GM12865 (cell line): Measurements from ENCODE around the gene PCYT1B.

ENCODE experiments used
- DNase-seq: peaks from one replicate; pipeline ENCODE4 v3.0.0; 2010; ENCODE audit warnings: low read depth
- H3K4me3 ChIP-seq: 2 replicates; pipeline ENCODE4 v1.5.1; 2011; ENCODE audit warnings: mild to moderate bottlenecking, low read depth, low read length, control low read depth
- CTCF ChIP-seq: IDR thresholded peaks from 2 replicates; pipeline ENCODE4 v1.5.1; 2011; ENCODE audit warnings: low read length, control low read depth, low read depth, inconsistent platforms; ENCODE audit not compliant: insufficient read depth; ENCODE audit errors: missing control alignments

Gene PCYT1B

DNA sequence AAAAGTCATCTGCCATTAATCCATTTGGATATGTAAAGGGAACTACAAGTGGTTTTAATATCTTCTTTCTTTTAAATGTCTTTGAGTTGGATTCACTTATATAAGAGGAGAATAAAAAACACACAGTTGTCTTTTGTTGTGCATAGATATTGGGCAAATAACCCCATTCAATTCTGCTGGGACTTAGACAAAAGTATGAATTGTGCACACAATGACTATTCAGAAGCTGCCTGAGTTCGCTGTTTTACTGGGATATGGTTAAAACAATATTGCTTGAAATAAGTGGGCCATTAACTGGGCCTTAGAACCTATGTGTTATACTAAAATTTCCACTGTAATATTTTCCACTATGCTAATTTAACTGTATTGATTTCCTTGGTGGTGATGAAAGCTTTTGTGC is 71.7 kb downstream of the PCYT1B start:
- no peak overlapping the region for H3K4me3 ChIP-seq
- no peak for DNase-seq
- no peak for TF ChIP-seq CTCF

- TF ChIP-seq CTCF: no peak
- H3K4me3 ChIP-seq: no peak overlapping the region
- peak; percentile 2 for DNase-seq
Measured at GRCh38 chrX:24574743-24575142, 72.4 kb downstream of the PCYT1B start.

DNA sequence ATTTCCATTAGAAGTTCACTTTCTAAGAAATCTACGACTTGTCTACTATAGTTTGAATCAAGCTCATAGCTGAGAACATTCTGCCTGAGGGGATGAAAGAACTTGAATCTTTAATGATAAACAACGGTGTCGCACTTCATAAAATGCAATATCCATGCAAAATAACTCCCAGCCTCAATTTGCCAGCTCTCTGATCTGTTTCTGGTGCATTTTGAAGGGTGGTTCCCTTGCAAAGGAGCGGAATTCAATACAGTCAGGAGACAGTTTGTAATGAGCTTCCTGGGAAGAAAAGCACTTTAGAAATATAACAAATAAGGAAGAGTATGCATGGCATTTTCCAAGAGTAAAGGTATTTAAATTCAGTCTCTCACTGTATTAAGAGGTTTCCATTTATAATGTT is 80.0 kb downstream of the PCYT1B start:
- no peak for TF ChIP-seq CTCF
- DNase-seq: no peak
- no peak overlapping the region for H3K4me3 ChIP-seq

GRCh38 chrX:24566240-24566639 is 80.9 kb downstream of the PCYT1B start:
- DNase-seq: no peak
- TF ChIP-seq CTCF: no peak
- no peak overlapping the region for H3K4me3 ChIP-seq

- no peak for DNase-seq
- TF ChIP-seq CTCF: no peak
- no peak overlapping the region for H3K4me3 ChIP-seq
Measured at GRCh38 chrX:24563291-24564010, 83.7 kb downstream of the PCYT1B start.

GRCh38 chrX:24561121-24561520 is 86.0 kb downstream of the PCYT1B start:
- peak; percentile 32 for DNase-seq
- peak; percentile 29 for TF ChIP-seq CTCF
- no peak overlapping the region for H3K4me3 ChIP-seq

GRCh38 chrX:24553011-24553410 is 94.1 kb downstream of the PCYT1B start:
- TF ChIP-seq CTCF: no peak
- no peak overlapping the region for H3K4me3 ChIP-seq
- DNase-seq: no peak
